Measurements from ENCODE around the gene MACC1. TPM values are rescaled to one million over a fixed set of nuclear protein-coding genes. Genes with fewer than 3 reads are reported as not detected.

MACC1 gene
- 0.18 and 0.32 TPM in 2 replicates for total RNA-seq

GRCh38 chr7:20217193-20217948 lies at the start of gene MACC1:
MACC1 (minus strand) TSS chr7:20217384; CDS start chr7:20161862, 55,522 bp downstream.

Other genes with a start within 250 kb of the MACC1 start
- gene ITGB8, start 113.5 kb upstream of the MACC1 start, total RNA-seq = 3.4 and 11.5 TPM in 2 replicates

Measured in cardiac atrium fibroblast (primary cell).